Esophagus mucosa (tissue), 1 donor: Measurements from ENCODE around the gene OR2F1. TPM values are rescaled to one million over a fixed set of nuclear protein-coding genes. Genes with fewer than 3 reads are reported as not detected.
A peak's percentile ranks its signal among the peaks of the same experiment; 100 is the strongest.

Experiments
- ATAC-seq: fragments of 200-7000 bp; cut with Tn5 transposase; one replicate; pipeline ENCODE4 v1.9.1; 2020
- total RNA-seq: library from RNA; stranded (reverse); gene quantifications from one replicate; pipeline ENCODE4 v1.2.4, GENCODE V29; 2023
- donor health status: DM: yes; HTN: yes; CAD: no.

OR2F1 gene
- total RNA-seq, 1 donor from 2014 or later: not detected

DNA sequence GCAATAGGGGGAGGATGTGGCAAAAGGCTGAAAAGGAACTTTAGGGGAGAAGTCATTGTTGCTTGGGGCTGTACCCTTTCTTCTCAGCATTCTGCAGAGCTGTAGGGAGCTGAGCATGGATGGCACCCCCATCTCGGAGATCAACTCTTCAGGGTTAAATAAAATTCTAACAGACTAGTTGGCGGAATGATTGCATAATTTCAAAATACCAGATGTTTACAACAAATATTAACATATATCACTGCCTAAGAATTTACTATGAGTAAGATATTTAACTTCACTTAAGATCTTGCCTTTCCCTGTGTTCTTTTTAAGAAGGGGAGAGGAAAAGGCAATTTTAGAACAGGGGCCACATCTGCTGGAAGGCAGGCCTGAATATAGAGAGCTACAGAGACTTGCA, 509 bp upstream of the OR2F1 start:
- no peak for ATAC-seq

DNA sequence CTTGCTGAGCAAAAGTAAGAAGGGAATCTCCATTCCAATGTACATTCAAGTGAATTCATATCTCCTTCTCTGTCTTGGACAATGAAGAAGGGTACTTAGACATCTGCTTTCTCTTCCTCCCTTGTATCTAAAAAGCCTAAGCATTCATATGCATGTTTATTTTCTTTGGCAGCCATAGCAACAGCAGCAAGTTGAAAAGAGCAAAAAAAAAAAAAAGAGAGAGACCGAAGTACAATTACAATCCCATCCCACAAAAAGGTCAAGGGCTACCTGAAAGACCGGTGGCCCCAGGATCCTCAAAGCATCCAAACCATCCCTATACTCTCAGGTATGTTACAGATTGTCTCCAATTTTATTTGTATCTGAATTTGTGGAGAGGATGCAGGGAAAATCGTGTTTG, 4.1 kb downstream of the OR2F1 start:
- ATAC-seq: no peak

DNA sequence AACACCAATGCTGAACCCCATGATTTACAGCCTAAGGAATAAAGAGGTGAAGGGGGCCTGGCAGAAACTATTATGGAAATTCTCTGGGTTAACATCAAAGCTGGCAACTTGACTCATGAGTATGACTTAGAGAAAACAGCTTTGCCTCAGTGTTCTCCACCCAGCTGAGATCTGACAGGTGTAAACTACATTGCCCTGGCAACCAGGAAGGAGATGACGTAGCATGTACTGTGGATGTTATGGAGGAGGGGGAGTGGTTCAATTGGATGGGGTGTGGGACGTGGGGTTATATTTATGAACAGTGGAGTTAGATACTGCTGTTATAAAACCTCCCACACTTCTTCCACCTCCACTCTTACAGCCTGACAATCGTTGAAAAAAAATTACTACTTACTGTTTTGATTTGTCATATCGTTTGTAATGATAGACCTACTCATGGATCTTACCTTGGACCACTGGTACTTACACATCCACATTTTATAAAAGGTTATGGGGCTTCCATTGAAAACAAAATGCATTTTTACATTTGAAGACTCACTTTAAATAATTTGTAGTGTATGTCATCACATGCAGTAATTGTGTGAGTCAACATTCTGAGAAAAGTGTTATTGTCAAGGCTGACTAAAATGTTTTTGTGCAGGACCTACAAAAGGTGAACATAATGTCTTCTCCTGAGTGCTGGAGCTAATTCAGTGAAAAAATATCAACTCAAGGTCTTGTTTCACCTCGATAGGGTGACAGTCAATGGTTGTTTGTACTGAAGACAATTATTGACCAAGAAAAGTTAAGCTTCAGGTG, 6.4 kb downstream of the OR2F1 start:
- ATAC-seq: no peak

DNA sequence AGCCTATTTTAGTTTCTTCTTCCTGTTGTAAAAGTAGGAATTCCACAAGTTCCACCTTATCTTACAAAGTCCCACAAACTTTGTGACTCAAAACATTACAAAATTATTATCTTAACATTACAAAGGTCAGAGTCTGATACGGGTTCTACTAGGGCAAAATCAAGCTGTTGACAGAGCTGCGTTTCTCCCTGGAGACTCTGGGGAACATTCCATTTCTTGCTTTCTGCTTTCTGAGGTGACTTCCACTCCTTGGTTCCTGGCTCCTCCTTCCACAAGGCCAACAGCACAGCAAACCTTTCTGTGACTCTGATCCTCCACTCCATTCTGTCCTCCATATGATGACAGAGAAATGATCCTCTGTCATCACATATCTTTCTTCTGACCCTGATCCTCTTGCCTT, 10.6 kb downstream of the OR2F1 start:
- no peak for ATAC-seq

DNA sequence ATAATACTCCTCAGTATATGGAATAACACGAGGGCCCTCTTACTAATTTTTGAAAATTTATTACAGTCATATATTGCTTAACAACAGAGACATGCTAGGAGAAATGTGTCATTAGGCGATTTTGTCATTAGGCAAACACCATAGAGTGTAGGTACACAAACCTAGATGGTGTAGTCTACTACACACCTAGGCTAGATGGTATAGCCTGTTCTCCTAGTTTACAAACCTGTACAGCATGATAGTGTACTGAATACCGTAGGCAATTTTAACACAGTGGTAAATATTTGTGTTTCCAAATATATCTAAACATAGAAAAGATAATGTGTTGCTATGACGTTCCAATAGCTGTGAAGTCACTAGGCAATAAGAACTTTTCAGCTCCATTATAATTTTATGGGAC, 12.8 kb downstream of the OR2F1 start:
- peak; percentile 50 for ATAC-seq

DNA sequence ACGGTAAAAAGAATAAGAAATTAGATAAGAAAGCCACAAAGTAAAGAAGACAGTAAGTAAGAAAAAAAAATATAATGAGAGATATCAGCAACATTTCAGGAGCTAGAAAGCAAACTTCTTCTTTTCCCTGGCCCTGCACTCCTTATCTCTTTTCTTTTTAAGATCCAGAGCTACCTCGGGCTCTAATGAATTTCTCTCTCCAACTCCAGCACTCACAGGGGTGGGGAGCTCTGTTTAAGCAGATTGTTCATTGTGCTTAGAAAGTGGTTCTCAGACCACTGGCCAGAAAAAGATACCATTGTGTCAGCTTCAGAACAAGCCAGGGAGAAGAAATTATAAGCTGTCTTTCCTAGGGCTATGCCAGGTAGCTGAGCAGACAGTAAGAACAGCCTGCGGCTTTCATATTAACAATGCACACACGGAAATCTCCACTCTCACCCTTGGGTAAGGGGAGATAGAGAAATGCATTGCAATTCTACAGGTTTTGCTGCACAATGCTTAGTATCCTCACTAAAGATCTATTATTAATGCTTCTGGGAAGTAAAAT, 19.3 kb downstream of the OR2F1 start:
- ATAC-seq: no peak

DNA sequence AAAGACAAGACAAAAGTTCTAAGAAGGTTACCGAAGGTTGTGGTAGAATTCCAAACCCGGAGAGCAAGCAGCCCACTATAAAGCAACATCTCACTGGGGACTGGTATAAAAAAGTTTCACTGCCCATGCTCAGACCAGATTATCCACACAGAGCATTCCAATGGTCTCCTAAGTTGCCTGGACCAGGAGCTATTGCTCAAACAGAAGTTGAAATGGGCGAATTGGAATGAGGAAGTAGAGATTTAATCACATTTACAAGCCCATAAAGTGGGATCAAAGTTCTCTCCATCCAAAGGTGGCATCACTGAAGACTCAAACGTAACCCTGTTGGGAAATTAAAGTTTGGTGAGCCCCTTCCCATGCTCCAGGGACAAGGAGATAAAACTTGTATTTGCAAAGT, 19.8 kb downstream of the OR2F1 start:
- no peak for ATAC-seq

DNA sequence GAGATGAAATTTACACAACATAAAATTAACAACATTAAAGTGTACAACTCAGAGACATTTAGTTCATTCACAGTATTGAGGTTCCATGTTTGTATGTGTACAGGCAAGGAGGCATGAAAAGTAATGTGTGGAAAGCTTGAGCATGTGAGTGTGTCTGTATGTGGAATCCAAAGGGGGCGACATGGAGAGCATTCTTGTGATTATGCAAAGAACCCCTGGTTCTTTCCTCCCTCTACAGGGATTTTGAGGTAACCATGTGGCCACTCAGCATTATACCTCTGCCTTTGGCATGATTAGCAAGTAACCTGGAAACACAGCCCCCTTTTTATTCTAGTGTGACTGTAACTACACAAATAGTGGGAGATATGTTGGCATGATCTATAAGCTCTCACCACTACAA, 21.0 kb downstream of the OR2F1 start:
- no peak for ATAC-seq

DNA sequence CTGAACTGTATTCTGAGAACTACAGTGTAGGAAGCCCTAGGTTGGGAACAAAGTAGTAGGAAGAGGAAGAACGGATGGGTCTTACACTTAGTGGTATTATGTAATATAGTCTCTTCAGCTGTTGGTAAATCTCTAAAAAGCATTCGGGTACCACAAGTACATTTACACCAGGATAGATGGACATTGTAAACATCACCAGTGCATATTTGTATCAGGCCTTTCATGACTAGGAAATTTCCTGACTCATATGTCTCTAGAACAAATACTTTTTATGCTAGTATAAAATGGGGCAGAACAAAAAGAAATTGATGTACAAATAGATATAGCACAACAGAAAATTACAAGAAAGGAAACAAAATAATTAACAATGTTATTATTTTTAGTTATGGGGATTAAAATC, 23.9 kb downstream of the OR2F1 start:
- no peak for ATAC-seq

DNA sequence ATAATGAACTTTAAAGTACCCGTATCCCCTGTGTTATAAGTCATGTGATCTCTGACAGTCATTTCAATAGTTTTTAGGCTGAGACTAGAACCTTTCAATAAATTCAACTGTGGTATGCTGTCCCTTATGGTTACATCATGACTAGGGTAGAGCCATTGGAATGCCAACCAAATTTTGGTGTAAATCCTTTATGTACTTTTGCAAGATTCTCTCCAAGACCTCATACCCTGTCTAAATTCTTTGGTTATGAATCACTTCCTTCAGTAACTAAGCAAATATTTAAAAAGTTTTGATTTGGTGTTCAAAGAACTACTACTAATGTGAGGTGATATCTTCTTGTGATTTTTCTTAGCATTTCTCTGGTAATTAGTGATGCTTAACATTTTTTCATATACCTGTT, 24.7 kb downstream of the OR2F1 start:
- ATAC-seq: no peak

DNA sequence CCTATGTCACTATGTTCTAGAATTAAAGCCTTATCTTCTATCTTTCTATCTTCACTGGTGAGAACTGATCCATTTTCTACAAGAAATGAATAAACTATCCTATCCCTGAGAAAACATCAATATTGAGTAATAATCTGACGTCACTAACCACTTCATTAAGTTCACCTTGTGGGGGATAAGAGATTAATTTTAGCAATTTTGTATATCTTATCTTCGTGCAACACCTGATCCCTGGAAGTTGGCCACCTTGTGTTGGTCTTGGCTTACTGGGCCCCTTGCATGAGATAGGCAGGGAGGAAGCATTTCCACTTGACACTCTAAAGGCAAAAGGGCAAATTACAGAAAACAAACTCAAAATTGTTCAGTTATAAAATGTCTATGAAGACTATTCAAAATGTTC, 25.4 kb downstream of the OR2F1 start:
- ATAC-seq: no peak

DNA sequence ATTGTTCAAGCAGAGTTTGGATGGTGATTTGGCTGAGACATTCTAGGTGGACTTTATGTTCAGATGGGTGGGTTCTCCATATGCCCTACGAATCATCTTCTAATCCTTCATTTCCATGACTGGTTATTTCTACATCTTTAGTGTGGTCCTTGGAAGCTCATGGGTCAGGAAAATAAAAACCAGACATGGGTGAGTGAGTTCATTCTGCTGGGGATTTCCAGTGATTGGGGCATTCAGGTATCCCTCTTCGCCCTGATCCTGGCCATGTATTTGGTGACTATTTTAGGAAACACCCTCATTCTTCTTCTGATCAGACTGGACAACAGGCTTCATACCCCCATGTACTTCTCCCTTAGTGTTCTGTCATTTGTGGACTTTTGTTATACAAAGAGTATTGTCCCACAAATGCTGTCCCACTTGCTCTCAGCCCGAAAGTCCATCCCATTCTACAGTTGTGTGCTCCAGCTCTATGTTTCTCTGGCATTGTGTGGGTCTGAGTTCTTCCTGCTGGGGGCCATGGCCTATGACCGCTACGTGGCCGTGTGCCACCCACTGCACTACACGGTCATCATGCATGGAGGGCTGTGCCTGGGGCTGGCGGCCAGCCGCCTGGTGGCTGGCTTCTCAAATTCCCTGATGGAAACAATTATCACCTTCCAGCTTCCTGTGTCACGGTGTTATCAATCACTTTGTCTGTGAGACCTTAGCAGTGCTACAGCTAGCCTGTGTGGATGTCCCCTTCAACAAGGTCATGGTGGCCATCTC, 26.3 kb downstream of the OR2F1 start:
- no peak for ATAC-seq

DNA sequence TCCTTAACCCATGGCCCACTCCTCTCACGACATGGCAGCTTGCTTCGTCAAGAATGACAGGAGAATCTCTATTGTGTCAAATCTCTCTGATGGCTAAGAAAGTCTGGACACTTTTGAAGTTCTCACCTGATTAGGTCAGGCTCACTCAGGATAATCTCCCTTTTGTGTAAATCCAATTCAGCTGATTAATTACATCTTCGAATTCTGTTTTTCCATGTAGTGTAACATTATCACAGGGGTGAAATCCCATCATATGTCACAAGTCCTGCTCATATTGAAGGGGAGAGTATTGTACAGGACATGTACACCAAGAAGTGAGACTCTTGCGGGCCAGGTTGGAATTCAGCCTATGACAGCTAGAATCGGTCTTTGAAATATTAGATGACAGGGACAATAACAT, 29.3 kb downstream of the OR2F1 start:
- no peak for ATAC-seq

DNA sequence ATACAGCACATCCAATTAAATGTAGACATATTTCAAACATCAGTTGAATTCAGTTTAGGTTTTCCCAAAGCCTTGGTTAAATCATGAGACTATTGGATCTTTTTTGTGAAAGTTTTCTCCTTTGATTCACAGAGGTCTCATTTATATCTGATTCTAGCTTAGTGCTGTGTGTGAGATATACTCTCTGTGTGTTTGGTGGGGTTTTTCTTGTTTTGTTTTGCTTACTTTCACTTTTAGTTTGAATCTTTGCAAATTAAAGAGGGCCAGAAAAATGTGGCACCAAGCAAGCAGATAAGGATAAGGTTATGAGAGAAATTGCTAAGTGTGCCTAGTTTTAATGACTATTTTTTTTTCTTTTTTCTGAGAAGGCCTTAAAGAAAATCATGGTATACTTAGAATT, 32.9 kb downstream of the OR2F1 start:
- no peak for ATAC-seq

DNA sequence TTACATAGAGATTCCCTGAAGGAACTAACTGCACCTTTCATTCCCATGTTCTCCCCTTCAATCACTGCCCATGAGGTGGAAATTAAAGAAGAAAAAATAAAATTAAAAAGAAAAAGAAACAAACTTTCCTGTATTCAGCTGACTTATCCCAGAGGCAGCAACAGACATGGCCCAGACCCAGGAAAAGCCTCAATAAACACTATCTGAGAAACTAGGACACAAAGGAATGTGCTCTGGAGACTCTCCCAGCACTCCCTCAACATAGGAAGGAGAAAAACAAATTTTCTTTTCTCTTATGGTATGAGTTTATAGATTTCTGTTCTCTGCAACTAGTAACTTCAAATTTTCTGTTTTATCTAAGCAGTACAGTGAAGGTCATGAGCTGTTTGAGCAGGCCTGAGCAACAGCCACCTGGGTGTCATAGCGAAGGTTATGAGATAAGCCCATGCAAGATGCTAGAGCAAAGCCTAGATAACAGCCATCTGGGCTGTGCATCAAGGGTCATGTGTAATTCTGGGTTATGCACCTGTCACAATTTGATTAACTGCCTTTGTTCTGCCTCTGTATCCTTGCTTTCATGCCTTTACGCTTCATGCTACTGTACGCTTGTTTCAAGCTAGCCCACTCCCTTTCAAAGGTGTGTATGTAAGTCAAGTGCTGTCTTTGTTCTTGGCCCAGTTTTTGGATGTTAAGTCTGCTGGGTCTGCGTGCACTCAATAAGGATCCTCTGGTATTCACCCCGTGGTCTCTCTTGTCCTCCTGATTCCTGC, 34.5 kb downstream of the OR2F1 start:
- ATAC-seq: no peak

DNA sequence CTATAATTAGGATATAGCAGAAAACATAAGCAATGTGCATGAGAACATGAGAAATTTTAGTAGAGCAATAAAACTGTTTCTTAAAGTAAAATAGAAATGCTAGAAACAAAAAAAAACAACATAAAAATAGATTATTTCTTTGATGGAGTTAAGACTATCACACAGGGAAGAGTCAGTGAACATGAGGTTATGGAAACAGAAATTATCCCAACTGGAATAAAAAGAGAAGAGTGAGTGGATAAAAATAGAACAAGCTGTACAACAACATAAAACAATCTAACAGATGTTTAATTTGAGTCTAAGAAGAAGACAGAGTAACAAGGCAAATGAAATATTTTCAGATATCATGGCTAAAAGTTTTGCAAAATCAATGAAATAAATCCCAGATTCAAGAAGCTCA, 38.0 kb downstream of the OR2F1 start:
- no peak for ATAC-seq

DNA sequence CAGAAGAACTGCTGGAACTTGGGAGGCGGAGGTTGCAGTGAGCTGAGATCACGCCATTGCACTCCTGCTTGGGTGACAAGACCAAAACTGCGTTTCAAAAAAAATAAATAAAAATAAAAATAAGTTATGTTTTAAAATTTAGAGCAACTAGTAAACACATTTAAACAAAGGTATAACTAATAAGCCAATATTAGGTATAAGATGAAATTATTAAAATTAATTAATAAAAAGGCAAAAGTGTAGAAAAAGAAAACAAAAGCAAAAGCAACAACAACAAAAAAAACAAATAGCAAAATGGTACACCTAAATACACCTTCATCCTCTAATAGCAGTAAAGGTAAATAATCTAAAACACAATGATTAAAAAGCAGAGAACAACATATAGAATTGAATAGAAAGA, 39.3 kb downstream of the OR2F1 start:
- ATAC-seq: no peak

DNA sequence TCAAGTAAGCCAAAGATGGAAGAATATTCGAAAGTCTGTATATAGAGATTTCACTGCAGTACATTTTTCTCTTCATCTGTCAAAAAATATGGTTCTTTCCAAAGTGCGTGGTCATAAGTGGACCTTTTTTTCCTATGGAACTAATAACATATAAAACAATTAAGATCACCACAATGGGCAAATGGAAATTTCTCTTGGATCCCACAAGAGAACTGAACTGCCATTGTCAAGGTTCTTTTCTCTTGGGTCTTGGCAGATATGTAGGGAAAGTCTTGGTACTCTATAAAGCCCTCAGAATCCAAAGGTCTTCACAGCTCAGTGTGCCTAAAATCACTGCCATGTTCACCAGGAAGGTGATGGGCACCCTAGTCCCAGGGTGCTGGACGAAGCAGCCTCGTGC, 45.4 kb downstream of the OR2F1 start, which contains the start of gene OR6B1:
Gene OR6B1 (plus strand): TSS at position 301 of the 400 bp plus-strand sequence. CDS start 3,677 bp downstream, outside the sequence.
- no peak for ATAC-seq

DNA sequence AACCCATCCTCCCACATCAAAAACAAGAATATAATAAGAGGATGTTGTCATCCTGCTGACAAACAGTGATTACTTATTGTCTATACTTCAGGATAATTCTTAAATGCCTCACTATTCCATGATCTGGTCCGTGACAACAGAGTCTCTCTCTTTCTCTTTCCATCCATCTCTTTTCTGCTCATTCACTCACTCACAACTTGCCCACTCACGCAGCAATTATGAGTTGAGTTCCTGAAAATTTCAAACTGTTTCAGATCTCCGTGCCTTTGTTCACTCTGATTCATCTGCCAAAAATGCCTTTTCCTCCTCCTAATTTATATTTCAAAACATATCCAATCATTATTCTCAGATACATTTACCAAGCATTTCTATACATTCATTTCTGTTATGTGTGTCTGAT, 46.9 kb downstream of the OR2F1 start:
- ATAC-seq: no peak

DNA sequence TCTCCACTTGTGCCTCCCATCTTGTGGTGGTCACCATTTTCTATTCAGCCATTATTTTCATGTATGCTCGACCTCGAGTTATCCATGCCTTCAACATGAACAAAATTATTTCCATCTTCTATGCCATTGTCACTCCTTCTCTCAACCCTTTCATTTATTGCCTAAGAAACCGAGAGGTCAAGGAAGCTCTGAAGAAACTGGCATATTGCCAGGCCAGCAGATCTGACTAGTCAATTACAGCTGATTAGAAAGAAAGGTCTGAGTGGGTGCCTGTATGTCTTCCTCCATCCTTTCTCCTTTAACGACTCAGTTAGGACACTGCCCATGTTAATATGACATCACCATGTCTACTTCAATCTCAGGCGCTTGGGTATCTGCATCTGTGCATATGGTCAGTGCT, 50.1 kb downstream of the OR2F1 start:
- no peak for ATAC-seq

DNA sequence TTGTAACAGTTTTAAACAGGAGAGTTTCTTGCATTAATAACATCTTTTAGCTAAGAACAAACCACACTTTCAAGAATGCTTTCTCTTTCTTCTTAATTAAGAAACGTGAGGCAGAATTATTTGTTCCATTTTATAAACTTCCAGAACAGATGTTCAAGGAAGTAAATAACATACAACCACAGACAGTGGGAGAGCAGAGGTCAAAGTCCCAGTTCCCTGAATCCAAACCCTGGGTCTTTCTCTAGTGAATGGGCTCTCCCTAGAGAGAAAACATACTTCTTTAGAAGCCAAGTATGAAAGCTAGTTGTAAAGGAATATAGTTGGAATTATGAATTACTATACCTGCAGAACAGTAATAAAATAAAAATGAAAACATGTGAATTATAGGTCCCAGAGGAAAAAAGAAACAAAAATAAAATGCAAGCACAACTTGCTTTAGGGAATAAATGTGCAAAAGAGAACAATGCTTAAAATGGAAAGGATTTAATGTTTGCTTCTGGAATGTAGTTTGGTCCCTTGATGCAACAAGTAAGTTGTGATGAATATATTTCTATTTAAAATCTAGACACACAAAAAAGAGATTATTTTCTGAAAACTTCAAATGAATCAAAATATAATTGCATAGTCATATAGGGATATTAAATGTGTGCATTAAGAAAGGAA, 51.5 kb downstream of the OR2F1 start:
- no peak for ATAC-seq

DNA sequence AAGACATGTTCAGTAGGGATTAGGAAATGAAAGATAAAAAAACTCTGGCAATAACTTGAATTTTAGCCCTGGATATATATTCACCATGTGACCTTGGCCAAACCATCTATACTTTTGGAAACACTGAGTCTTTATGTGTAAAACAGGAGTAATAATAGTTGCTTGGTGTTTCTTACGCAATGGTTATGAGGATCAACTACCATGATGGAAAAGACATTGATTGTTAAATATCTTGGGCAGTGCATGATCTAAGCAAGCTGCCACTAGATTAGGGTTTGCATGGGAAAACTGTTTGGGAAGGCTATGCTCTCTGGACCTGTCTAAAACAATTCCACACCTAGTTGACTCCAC, 52.0 kb downstream of the OR2F1 start:
- no peak for ATAC-seq

DNA sequence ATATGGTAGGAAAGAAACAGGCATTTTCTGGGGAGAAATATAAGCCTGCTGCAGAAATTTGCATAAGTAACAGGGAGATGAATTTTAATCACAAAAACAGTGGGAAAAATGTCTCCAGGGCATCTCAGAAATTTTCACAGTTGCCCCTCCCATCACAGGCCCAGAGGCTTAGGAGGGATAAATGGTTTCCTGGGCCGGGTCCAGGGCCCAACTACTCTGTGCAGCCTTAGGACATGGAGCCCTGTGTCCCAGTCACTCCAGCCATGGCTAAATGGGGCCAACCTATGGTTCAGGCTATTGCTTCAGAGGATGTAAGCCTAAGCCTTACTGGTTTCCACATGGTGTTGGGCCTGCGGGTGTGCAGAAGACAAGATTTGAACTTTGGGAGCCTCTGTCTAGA, 54.7 kb downstream of the OR2F1 start:
- no peak for ATAC-seq
